ENCODE data around the gene PPP1R14B. TPM values are rescaled to one million over a fixed set of nuclear protein-coding genes. Genes with fewer than 3 reads are reported as not detected.
A peak's percentile ranks its signal among the peaks of the same experiment; 100 is the strongest.

The PPP1R14B gene
- total and polyA plus RNA-seq, 4 donors, result 24.2 to 57.6 (median 38.3) TPM

- WGBS, result under 1% methylated on average over 63 of the region's 63 CpGs
- Histone ChIP-seq H3K4me1 (ENCODE audit: control insufficient read depth in 4 of 4, insufficient read depth in 4 of 4, low read length in 3 of 4) (peaks cover 21 to 59% (median 43%) of the 10 kb centered on the region in 4 donors), H3K27ac (ENCODE audit: low read depth in 1 of 2, low read length in 2 of 2) (peak overlapping the region; percentile 97 to 99), H3K36me3 (ENCODE audit: control insufficient read depth in 4 of 4, insufficient read depth in 3 of 4, low read depth in 1 of 4, low read length in 3 of 4) (peaks cover 0 to 6% (median 4%) of the 10 kb centered on the region in 4 donors), H3K9ac (ENCODE audit: low read depth in 1 of 2, low read length in 2 of 2) (peak overlapping the region in 1 of 2 donors; percentile 81), H3K27me3 (ENCODE audit: control insufficient read depth in 4 of 4, insufficient read depth in 4 of 4, low read length in 3 of 4) (no peaks in the 10 kb centered on the region), H3K9me3 (ENCODE audit: control insufficient read depth in 4 of 4, low read length in 3 of 4) (no peaks in the 10 kb centered on the region), H3K4me3 (ENCODE audit: low read depth in 1 of 3, low read length in 3 of 3) (peak overlapping the region; percentile 74 to 94 (median 80))
- DNase-seq (ENCODE audit: low spot score), result peak; percentile 72
- no peak for TF ChIP-seq EGR1 (IDR thresholded peaks at IDR 0.05; ENCODE audit: low read depth in 2 of 2)
- peak in 1 of 2 donors; percentile 44 for TF ChIP-seq RXRA (IDR thresholded peaks at IDR 0.05)
- no peak for TF ChIP-seq NR2F2 (IDR thresholded peaks at IDR 0.05)
- TF ChIP-seq REST (IDR thresholded peaks at IDR 0.05), result peak; percentile 31
- peak; percentile 2 for TF ChIP-seq SP1 (IDR thresholded peaks at IDR 0.05)
- TF ChIP-seq ATF3 (IDR thresholded peaks at IDR 0.05), result no peak
- TF ChIP-seq JUND (IDR thresholded peaks at IDR 0.05), result peak in 1 of 2 donors; percentile 9
- TF ChIP-seq, protein P1, sequence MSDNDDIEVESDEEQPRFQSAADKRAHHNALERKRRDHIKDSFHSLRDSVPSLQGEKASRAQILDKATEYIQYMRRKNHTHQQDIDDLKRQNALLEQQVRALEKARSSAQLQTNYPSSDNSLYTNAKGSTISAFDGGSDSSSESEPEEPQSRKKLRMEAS (IDR thresholded peaks at IDR 0.05), result peak; percentile 66
- peak; percentile 81 for TF ChIP-seq YY1 (IDR thresholded peaks at IDR 0.05)
- TF ChIP-seq FOXA2 (IDR thresholded peaks at IDR 0.05), result peak; percentile 16
Observed at GRCh38 chr11:64241491-64242374, 5.0 kb downstream of the PPP1R14B start.

DNA sequence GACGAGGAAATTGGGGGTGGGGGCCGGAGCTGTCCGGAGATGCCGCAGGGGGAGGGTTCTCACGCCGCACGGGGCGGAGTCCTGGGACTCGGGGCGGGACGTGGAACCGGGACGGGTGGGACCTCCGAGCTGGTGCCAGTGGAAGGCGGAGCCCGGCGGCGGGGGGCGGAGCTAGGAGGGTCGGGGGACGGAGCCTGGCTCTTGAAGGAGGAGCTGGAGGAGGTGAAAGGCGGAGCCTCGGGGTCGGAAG is 5.6 kb downstream of the PPP1R14B start:
- Histone ChIP-seq H3K36me3 (ENCODE audit: control insufficient read depth in 4 of 4, insufficient read depth in 3 of 4, low read depth in 1 of 4, low read length in 3 of 4) (peaks cover 0 to 6% (median 4%) of the 10 kb centered on the region in 4 donors), H3K4me1 (ENCODE audit: control insufficient read depth in 4 of 4, insufficient read depth in 4 of 4, low read length in 3 of 4) (peaks cover 21 to 59% (median 43%) of the 10 kb centered on the region in 4 donors)
- 2% methylated on average over 24 of the region's 24 CpGs for WGBS

GRCh38 chr11:64240435-64241240 is 6.1 kb downstream of the PPP1R14B start, which contains the start of gene FKBP2:
Gene FKBP2 (plus strand): TSS chr11:64241095. CDS start chr11:64242388, 1,293 bp downstream.
- Histone ChIP-seq H3K36me3 (ENCODE audit: control insufficient read depth in 4 of 4, insufficient read depth in 3 of 4, low read depth in 1 of 4, low read length in 3 of 4) (peaks cover 0 to 6% (median 4%) of the 10 kb centered on the region in 4 donors), H3K4me1 (ENCODE audit: control insufficient read depth in 4 of 4, insufficient read depth in 4 of 4, low read length in 3 of 4) (peaks cover 21 to 59% (median 41%) of the 10 kb centered on the region in 4 donors), H3K27ac (ENCODE audit: low read depth in 1 of 2, low read length in 2 of 2) (peak within 1 kb of the TSS; percentile 97 to 99), H3K4me3 (ENCODE audit: low read depth in 1 of 3, low read length in 3 of 3) (peak within 1 kb of the TSS; percentile 74 to 94 (median 80)), H3K27me3 (ENCODE audit: control insufficient read depth in 4 of 4, insufficient read depth in 4 of 4, low read length in 3 of 4) (no peaks in the 10 kb centered on the region), H3K9me3 (ENCODE audit: control insufficient read depth in 4 of 4, low read length in 3 of 4) (no peaks in the 10 kb centered on the region), H3K9ac (ENCODE audit: low read depth in 1 of 2, low read length in 2 of 2) (peak within 1 kb of the TSS; percentile 85 to 91)
- WGBS, result 1% methylated on average over 58 of the region's 58 CpGs
- DNase-seq (ENCODE audit: low spot score), result peak; percentile 95
- TF ChIP-seq FOXA2 (IDR thresholded peaks at IDR 0.05) (peak; percentile 21), HNF4A (conservative IDR thresholded peaks at IDR 0.05) (no peak), GABPA (IDR thresholded peaks at IDR 0.05 in 1 of 2, conservative IDR thresholded peaks at IDR 0.05 in 1 of 2) (peak; percentile 90 to 97), REST (IDR thresholded peaks at IDR 0.05) (peak; percentile 91), ATF3 (IDR thresholded peaks at IDR 0.05) (no peak), EGR1 (IDR thresholded peaks at IDR 0.05; ENCODE audit: low read depth in 2 of 2) (peak; percentile 71 to 91)
- TF ChIP-seq, protein P2, sequence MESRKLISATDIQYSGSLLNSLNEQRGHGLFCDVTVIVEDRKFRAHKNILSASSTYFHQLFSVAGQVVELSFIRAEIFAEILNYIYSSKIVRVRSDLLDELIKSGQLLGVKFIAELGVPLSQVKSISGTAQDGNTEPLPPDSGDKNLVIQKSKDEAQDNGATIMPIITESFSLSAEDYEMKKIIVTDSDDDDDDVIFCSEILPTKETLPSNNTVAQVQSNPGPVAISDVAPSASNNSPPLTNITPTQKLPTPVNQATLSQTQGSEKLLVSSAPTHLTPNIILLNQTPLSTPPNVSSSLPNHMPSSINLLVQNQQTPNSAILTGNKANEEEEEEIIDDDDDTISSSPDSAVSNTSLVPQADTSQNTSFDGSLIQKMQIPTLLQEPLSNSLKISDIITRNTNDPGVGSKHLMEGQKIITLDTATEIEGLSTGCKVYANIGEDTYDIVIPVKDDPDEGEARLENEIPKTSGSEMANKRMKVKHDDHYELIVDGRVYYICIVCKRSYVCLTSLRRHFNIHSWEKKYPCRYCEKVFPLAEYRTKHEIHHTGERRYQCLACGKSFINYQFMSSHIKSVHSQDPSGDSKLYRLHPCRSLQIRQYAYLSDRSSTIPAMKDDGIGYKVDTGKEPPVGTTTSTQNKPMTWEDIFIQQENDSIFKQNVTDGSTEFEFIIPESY (IDR thresholded peaks at IDR 0.05), result no peak

More for the DNA sequence above, 5.6 kb downstream of the PPP1R14B start:
- Histone ChIP-seq H3K9me3 (ENCODE audit: control insufficient read depth in 4 of 4, low read length in 3 of 4) (no peaks in the 10 kb centered on the region), H3K27me3 (ENCODE audit: control insufficient read depth in 4 of 4, insufficient read depth in 4 of 4, low read length in 3 of 4) (no peaks in the 10 kb centered on the region), H3K27ac (ENCODE audit: low read depth in 1 of 2, low read length in 2 of 2) (peak overlapping the region; percentile 97 to 99), H3K4me3 (ENCODE audit: low read depth in 1 of 3, low read length in 3 of 3) (peak overlapping the region in 2 of 3 donors; percentile 54 to 74), H3K9ac (ENCODE audit: low read depth in 1 of 2, low read length in 2 of 2) (peak overlapping the region in 1 of 2 donors; percentile 62)
- TF ChIP-seq HNF4A (conservative IDR thresholded peaks at IDR 0.05) (peak in 1 of 2 donors; percentile 39), SP1 (IDR thresholded peaks at IDR 0.05) (peak; percentile 84), HNF4G (IDR thresholded peaks at IDR 0.05) (no peak)
- DNase-seq (ENCODE audit: low spot score), result peak; percentile 100
